Measurements from ENCODE around the gene MLF2.
A peak's percentile ranks its signal among the peaks of the same experiment; 100 is the strongest.
"Not testable (repeated sequence)": the region's sequence is repeated elsewhere in the genome, so short reads cannot be mapped to it uniquely, and the experiment has no call there.

The MLF2 gene

DNA sequence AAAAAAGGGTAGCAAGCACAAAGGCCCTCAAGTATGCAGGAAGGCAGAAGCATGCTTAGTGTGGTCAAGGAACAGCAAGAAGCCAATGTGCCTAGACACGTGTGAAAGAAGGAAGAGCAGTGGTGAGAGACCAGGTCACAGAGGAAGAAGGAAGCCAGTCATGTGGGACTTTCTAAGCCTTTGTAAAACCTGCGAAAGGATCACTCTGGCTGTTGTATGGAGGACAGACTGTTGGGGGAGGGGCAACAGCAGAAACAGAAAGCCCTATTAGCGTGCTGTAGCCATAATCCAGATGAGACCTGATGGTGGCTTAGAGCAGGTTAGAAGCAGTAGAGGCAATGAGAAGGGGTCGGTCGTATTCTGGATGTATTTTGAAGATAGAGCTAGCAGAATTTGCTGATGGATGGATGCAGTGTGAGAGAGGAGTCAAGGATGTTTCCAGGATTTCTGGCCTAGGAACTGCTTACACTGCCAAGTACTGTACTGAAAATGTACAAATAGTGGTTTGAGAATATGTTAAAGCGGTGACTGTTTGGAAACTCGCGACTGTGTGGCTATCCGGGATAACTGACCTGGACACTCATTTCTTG is 5.7 kb upstream of the MLF2 start:
- Histone ChIP-seq H3K9me3 (ENCODE audit: low read length) (no peaks in the 10 kb centered on the region), H3K36me3 (ENCODE audit: insufficient read depth, low read length) (no peaks in the 10 kb centered on the region), H3K27ac (ENCODE audit: low read depth, low read length) (no peak overlapping the region), H3K27me3 (ENCODE audit: control insufficient read depth in 1 of 2, insufficient read depth in 2 of 2, low read length in 2 of 2) (no peaks in the 10 kb centered on the region), H3K4me3 (ENCODE audit: low read depth in 1 of 2, low read length in 2 of 2) (no peak overlapping the region), H3K9ac (ENCODE audit: low read length) (no peak overlapping the region), H3K4me1 (ENCODE audit: insufficient read depth, low read length) (peaks cover 8% of the 10 kb centered on the region)

DNA sequence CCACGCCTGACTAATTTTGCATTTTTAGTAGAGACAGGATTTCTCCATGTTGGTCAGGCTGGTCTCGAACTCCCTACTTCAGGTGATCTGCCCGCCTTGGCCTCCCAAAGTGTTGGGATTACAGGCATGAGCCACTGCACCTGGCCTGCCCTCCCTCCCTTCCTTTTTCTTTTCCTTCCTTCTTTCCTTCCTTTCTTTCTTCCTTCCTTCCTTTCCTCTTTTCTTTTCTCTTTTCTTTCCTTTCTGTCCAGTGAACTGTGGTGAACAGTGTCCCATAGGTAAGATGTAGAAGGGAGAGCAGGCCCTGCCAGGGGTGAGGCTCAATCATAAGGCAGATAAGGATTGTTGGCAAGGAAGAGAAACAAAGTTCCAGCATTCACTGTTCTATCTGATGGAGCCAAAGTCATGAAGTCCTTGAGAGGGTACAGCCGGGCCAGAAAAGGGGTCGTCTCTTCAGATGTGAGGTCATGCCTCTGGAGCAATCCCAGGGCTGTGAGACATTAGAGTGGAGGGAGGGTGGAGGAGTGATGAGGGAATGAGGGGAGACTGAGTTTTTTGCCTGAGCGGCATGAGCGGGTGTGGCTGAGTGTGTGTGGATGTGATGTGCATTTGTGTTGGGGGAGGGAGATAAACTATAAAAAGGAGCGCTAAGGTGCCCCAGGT is 4.2 kb upstream of the MLF2 start:
- Histone ChIP-seq H3K9me3 (ENCODE audit: low read length) (no peaks in the 10 kb centered on the region), H3K27me3 (ENCODE audit: control insufficient read depth in 1 of 2, insufficient read depth in 2 of 2, low read length in 2 of 2) (no peaks in the 10 kb centered on the region), H3K36me3 (ENCODE audit: insufficient read depth, low read length) (no peaks in the 10 kb centered on the region), H3K4me1 (ENCODE audit: insufficient read depth, low read length) (peaks cover 2% of the 10 kb centered on the region), H3K9ac (ENCODE audit: low read length) (no peak overlapping the region), H3K27ac (ENCODE audit: low read depth, low read length) (no peak overlapping the region), H3K4me3 (ENCODE audit: low read depth in 1 of 2, low read length in 2 of 2) (no peak overlapping the region)

DNA sequence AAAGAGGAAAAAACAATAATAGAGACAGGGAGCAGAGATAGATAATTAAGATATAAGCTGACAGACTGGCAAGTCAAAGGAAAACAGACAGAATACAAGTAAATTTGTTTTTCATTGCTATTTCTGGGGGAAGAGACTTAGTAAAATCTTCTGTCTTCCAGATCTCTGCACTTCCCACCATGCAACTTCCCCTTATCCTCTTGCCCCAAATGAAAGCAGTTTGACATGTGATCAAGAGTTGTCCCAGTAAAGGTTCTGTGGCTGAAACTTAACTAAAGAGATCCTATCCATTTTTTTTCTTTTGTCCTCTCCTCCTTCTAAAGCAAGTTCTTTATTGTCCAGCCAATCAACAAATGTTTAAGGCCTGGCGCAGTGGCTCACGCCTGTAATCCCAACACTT is 1.5 kb upstream of the MLF2 start:
- no peak overlapping the region for H3K27ac ChIP-seq (ENCODE audit: low read depth, low read length)
- H3K4me1 ChIP-seq (ENCODE audit: insufficient read depth, low read length) = peaks cover 12% of the 10 kb centered on the region
- no peaks in the 10 kb centered on the region for H3K27me3 ChIP-seq (ENCODE audit: control insufficient read depth in 1 of 2, insufficient read depth in 2 of 2, low read length in 2 of 2)
- H3K36me3 ChIP-seq (ENCODE audit: insufficient read depth, low read length) = peaks cover 27% of the 10 kb centered on the region
- no peak overlapping the region for H3K4me3 ChIP-seq (ENCODE audit: low read depth in 1 of 2, low read length in 2 of 2)
- no peaks in the 10 kb centered on the region for H3K9me3 ChIP-seq (ENCODE audit: low read length)
- H3K9ac ChIP-seq (ENCODE audit: low read length) = no peak overlapping the region

DNA sequence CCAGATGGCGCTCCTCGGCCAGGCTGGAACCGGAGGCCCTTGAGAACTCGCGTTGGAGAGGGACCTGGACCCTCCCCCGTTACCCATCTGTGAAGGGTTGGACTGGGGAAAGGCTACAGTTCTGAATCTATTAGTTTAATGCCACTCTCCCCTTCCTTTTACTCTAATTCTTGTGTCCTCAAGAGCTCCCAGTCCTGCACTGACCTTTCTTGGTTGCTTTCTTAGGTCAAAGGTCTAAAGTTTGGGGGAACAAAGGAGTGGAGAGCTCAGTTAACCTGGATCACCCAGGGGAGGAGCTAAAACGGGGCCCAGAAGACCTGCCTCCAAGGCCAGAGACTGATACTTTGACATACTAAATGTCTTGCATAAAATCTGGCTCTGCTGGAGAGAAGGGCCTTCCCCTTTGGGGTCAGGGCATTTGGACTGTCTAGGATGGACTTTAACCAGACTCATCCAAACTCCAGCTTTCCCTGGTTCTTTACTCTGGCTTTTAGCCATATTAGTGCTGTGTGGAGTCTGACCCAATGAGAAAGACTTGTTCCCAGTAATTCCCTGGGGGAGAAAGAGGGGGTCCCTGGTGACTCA is 923 bp upstream of the MLF2 start:
- H3K4me1 ChIP-seq (ENCODE audit: insufficient read depth, low read length) = peaks cover 12% of the 10 kb centered on the region
- H3K36me3 ChIP-seq (ENCODE audit: insufficient read depth, low read length) = peaks cover 32% of the 10 kb centered on the region
- H3K27me3 ChIP-seq (ENCODE audit: control insufficient read depth in 1 of 2, insufficient read depth in 2 of 2, low read length in 2 of 2) = no peaks in the 10 kb centered on the region
- H3K9me3 ChIP-seq (ENCODE audit: low read length) = no peaks in the 10 kb centered on the region
- no peak overlapping the region for H3K4me3 ChIP-seq (ENCODE audit: low read depth in 1 of 2, low read length in 2 of 2)
- H3K9ac ChIP-seq (ENCODE audit: low read length) = no peak overlapping the region
- peak overlapping the region; percentile 100 for H3K27ac ChIP-seq (ENCODE audit: low read depth, low read length)

DNA sequence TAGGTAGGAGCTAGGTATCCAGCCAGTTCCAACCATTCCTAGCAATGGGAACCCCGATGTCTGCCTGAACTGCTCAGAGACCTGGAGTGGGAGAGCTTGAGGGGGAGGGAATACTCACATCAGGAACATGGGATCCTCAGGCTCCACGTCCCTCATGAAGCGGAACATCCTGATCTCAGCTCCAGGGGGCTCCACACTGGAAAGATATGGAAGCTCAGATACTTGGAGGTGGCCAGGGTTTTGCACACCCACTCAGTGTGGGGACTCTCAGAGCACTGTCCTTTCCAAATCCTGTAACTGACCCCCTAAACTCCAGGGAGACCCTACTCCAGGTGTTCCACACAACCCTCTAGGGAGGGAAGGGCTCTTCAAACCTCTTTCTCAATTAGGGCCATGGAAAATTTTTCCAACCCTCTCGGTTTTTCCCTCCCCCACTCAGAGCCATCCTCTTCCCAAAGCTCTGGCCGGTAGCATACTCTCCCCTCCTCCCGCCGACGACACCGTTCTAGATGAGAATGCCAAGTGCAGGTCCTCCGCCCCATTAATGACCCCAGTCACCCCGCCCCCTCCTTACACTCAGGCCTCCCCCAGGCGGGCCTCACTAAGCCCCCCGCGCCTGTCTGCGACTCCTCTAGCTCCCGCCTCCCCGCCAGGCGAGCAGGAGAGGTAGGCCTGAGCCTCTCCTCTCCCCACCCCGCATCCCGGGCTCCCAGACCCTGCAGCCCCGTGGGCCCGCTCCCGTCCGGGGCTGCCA is 597 bp downstream of the MLF2 start:
- H3K9ac ChIP-seq (ENCODE audit: low read length) = peak overlapping the region; percentile 69
- H3K4me3 ChIP-seq (ENCODE audit: low read depth in 1 of 2, low read length in 2 of 2) = peak overlapping the region; percentile 52 to 80
- H3K36me3 ChIP-seq (ENCODE audit: insufficient read depth, low read length) = peaks cover 46% of the 10 kb centered on the region
- H3K27ac ChIP-seq (ENCODE audit: low read depth, low read length) = peak overlapping the region; percentile 100
- peaks cover 12% of the 10 kb centered on the region for H3K4me1 ChIP-seq (ENCODE audit: insufficient read depth, low read length)
- no peaks in the 10 kb centered on the region for H3K9me3 ChIP-seq (ENCODE audit: low read length)
- H3K27me3 ChIP-seq (ENCODE audit: control insufficient read depth in 1 of 2, insufficient read depth in 2 of 2, low read length in 2 of 2) = no peaks in the 10 kb centered on the region

DNA sequence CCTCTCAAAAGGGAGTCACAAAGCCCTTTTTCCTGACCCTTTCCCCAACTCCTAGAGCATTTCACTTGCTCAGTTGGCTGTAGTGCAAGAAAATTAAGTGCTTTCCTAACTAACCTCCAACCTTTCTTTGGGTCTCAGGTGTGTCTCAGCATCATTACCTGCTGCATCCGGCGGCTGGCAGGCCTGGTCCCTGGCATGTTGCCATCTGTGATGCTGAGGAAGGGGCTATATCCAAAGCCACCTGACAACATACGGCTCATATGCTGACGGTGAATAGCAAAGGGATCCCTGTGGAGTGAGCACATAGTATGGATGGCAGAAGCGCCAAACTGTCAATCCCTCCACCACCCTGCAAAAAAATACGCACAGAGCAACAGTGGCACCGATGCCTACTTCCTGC is 1.2 kb downstream of the MLF2 start:
- H3K27ac ChIP-seq (ENCODE audit: low read depth, low read length) = peak overlapping the region; percentile 100
- H3K36me3 ChIP-seq (ENCODE audit: insufficient read depth, low read length) = peaks cover 52% of the 10 kb centered on the region

DNA sequence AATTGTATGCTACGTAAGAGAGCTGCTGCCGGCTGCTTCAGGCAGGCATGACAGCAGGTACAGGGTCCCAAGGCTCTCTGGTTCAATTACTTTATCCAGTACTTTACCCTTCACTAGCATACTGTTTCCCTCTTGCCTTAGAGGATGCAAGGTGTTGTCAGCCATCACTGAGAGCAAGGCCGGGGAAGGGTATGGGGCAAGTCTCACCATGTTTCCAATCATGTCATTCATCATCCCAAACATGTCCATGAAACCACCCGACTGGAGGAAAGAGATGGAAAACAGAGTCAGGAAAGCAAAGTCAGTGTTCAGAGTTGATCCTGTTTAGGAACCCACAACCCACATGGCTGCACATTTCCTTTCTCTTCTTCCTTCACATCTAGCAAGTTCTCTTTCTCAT is 2.4 kb downstream of the MLF2 start:
- peaks cover 12% of the 10 kb centered on the region for H3K4me1 ChIP-seq (ENCODE audit: insufficient read depth, low read length)
- no peak overlapping the region for H3K9ac ChIP-seq (ENCODE audit: low read length)
- peaks cover 61% of the 10 kb centered on the region for H3K36me3 ChIP-seq (ENCODE audit: insufficient read depth, low read length)
- H3K4me3 ChIP-seq (ENCODE audit: low read depth in 1 of 2, low read length in 2 of 2) = no peak overlapping the region
- no peak overlapping the region for H3K27ac ChIP-seq (ENCODE audit: low read depth, low read length)
- H3K27me3 ChIP-seq (ENCODE audit: control insufficient read depth in 1 of 2, insufficient read depth in 2 of 2, low read length in 2 of 2) = no peaks in the 10 kb centered on the region
- H3K9me3 ChIP-seq (ENCODE audit: low read length) = no peaks in the 10 kb centered on the region

More for the DNA sequence above, 1.2 kb downstream of the MLF2 start:
- Histone ChIP-seq H3K27me3 (ENCODE audit: control insufficient read depth in 1 of 2, insufficient read depth in 2 of 2, low read length in 2 of 2) (no peaks in the 10 kb centered on the region), H3K9ac (ENCODE audit: low read length) (peak overlapping the region; percentile 69), H3K4me3 (ENCODE audit: low read depth in 1 of 2, low read length in 2 of 2) (peak overlapping the region; percentile 52 to 80), H3K9me3 (ENCODE audit: low read length) (no peaks in the 10 kb centered on the region), H3K4me1 (ENCODE audit: insufficient read depth, low read length) (peaks cover 12% of the 10 kb centered on the region)

DNA sequence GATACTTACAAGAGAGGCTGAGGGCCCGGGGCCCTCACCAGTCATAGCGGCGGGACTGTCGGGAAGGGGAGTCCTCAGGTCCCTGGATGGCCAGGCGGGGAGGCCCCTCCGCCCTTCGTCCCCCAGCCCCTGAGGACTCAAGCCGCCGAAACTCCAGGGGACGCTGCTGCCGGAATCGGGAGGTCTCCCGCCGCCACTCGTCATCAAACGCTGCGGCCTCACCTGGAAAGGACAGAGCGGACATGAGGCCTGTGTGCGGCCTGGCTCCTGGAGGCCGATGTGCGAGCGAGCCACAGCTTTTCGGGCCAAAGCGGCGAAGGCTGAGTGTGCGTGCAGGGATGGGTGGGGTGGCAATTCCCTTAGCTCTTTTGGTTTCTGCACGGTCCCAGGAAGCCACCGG is 4.2 kb downstream of the MLF2 start:
- Histone ChIP-seq H3K9ac (ENCODE audit: low read length) (no peak overlapping the region), H3K4me1 (ENCODE audit: insufficient read depth, low read length) (peaks cover 12% of the 10 kb centered on the region), H3K4me3 (ENCODE audit: low read depth in 1 of 2, low read length in 2 of 2) (no peak overlapping the region), H3K27ac (ENCODE audit: low read depth, low read length) (no peak overlapping the region), H3K27me3 (ENCODE audit: control insufficient read depth in 1 of 2, insufficient read depth in 2 of 2, low read length in 2 of 2) (no peaks in the 10 kb centered on the region), H3K9me3 (ENCODE audit: low read length) (no peaks in the 10 kb centered on the region), H3K36me3 (ENCODE audit: insufficient read depth, low read length) (peaks cover 64% of the 10 kb centered on the region)

DNA sequence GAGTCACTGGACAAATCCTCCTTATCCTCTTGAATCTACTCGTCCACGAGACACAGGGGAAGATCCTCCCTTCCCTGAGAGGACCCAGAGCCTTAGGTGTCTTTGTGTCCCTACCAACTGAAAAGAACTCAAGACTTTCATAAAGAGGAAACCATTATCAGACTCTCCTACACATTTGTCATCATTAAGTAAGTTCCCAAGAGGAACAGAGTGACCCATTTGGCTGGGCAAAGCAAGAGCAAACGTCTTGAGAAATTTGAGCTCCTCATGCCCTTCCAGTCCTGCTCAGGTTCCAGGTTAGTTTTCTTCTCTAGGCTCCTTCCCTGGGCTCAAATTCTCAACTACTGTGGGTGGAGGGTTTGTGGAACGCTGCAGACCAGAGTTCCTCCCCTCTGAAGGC is 5.7 kb downstream of the MLF2 start:
- H3K27me3 ChIP-seq (ENCODE audit: control insufficient read depth in 1 of 2, insufficient read depth in 2 of 2, low read length in 2 of 2) = no peaks in the 10 kb centered on the region
- H3K36me3 ChIP-seq (ENCODE audit: insufficient read depth, low read length) = peaks cover 64% of the 10 kb centered on the region
- H3K4me3 ChIP-seq (ENCODE audit: low read depth in 1 of 2, low read length in 2 of 2) = no peak overlapping the region
- no peak overlapping the region for H3K27ac ChIP-seq (ENCODE audit: low read depth, low read length)
- H3K9ac ChIP-seq (ENCODE audit: low read length) = no peak overlapping the region
- no peaks in the 10 kb centered on the region for H3K9me3 ChIP-seq (ENCODE audit: low read length)
- H3K4me1 ChIP-seq (ENCODE audit: insufficient read depth, low read length) = peaks cover 11% of the 10 kb centered on the region

DNA sequence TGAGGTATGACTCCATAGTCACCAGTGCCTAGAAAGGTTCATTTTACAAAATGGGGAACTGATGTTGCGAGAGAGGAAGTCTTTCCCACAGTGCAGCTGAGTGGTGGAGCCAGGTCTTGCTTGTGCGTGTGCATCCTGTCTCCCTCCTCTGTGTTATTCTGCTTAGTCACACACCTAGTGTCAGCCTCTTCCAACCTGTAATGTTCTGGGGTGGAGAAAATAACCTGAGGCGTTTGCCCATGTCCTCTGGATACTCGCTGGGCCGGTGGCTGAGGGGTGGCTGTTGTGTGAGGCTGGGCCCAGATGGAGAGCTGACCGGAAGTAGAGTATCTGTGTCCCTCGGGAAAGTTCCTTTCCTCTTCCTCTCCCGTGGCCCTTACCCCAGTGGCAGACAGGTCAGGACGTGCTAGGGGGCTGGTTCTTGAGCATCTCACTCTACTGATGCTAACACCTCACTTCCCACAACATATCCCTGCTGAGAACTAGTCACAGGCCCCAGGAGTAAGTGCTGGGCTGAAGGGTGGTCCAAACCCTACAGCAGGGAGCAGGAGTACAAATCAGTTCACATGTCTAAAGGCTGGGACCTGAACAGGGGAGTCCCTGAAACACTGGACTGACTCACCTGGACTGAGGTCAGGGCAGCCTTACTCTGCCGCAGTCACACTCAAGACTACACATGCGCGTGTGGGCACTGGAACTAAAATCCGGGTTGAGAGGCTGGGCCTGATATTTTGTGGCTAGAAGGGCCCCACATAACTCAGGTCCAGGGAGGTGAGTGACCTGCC is 7.0 kb downstream of the MLF2 start:
- Histone ChIP-seq H3K4me3 (ENCODE audit: low read depth in 1 of 2, low read length in 2 of 2) (no peak overlapping the region), H3K27ac (ENCODE audit: low read depth, low read length) (no peak overlapping the region), H3K9me3 (ENCODE audit: low read length) (no peaks in the 10 kb centered on the region), H3K36me3 (ENCODE audit: insufficient read depth, low read length) (peaks cover 52% of the 10 kb centered on the region), H3K27me3 (ENCODE audit: control insufficient read depth in 1 of 2, insufficient read depth in 2 of 2, low read length in 2 of 2) (no peaks in the 10 kb centered on the region), H3K9ac (ENCODE audit: low read length) (no peak overlapping the region), H3K4me1 (ENCODE audit: insufficient read depth, low read length) (no peaks in the 10 kb centered on the region)

DNA sequence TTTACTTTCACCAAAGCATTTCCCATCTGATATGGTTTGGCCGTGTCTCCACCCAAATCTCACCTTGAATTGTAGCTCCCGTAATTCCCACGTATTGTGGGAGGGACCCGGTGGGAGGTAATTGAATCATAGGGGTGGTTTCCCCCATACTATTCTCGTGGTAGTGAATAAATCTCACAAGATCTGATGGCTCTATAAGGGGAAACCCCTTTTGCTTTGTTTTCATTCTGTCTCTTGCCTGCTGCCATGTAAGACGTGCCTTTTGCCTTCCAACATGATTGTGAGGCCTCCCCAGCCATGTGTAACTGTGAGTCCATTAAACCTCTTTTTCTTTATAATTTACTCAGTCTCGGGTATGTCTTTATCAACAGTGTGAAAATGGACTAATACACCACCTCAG is 9.6 kb downstream of the MLF2 start:
- H3K9ac ChIP-seq (ENCODE audit: low read length); H3K27me3 ChIP-seq (ENCODE audit: control insufficient read depth in 1 of 2, insufficient read depth in 2 of 2, low read length in 2 of 2): not testable (repeated sequence)

More for the DNA sequence above, 9.6 kb downstream of the MLF2 start:
- peaks cover 26% of the 10 kb centered on the region for H3K36me3 ChIP-seq (ENCODE audit: insufficient read depth, low read length)
- not testable (repeated sequence) for H3K4me1 ChIP-seq (ENCODE audit: insufficient read depth, low read length); H3K4me3 ChIP-seq (ENCODE audit: low read depth in 1 of 2, low read length in 2 of 2); H3K9me3 ChIP-seq (ENCODE audit: low read length); H3K27ac ChIP-seq (ENCODE audit: low read depth, low read length)

All from muscle layer of colon (tissue), 2 donors.